ENCODE measurements around the gene SEC14L3.

The SEC14L3 gene
- total RNA-seq = 0 reads per million in 2 donors

DNA sequence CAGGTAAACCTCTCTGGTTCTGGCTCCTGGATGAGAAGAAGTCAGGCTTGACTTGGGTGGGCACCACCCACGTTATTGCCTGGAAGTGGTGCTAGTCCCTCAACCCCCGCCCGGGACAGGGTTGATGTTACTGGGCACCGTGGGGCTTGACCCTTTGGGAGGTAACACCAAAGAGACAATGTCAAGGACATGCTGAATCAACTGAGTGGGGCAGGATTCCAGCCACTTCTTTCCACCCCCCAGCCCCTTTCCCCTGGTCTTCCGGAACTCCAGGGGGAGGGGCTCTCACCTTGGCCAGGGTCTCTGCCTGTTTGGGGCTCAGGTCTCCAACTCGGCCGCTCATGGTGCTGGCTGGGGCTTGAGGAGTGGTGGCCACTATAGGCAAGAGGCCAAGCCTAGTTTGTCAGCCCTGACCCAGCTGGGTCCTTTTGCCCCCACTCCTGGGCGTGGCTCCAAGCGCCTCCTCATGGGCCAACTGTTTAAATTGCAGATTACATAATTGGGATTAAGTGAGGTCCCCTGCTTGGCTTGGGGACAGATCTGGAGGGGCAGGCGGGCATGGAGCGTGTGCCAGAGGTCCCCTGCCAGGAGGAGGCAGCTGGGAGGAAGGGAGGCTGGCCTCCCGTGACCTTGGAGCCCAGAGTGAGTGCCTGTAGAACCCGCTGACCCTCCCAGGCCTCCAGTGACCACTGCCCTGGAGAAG is at the start of gene SEC14L3:
SEC14L3 (minus strand) TSS at position 402 of the 703 bp plus-strand sequence; CDS start at position 343, 59 bp downstream.
- no peak for DNase-seq

DNA sequence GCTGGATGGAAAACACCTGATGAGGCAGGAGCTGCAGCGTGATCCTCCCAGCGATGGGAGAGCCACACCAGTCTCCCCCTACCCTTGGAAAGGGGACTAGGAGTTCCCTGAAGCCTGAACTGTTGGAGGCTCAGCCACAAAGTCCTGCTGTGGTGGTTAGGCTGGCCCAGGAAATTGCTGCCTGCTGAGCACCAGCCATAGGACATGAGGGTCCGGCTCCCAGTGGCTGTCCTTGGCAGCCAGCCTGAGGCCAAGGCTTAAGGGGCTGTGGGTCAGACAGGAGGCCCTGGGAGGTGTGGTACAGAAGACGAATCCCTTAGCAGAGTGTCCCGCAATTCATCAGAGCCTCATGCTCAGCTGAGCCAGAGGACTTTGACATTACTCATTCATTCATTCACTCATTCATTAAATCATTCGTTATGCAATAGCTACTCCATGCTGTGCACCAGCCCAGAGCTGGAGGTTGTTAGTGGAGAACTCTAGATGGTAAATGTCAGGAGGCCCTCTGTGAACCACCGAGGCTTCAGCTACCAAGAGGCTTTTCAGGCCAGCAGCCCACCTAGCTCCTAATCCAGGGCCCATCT is 48.1 kb upstream of the SEC14L3 start:
- no peak for DNase-seq

DNA sequence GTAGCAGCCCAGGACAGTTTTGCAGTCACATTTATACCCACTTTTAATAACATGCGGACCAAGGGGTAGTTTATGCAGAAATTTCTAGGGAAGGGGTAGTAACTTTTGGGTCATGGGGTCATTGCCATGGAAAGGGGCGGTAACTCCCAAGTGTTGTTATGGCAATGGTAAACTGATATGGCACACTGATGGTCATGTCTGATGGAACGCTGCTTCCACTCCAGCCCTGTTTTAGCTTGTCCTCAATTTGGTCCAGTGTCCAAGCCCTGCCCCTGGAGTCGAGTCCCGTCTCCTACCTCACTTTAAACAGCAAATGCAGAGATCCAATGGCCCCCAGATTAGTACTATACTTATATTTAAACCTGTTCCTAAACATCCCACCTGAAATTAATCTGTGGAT is 44.9 kb upstream of the SEC14L3 start:
- DNase-seq = no peak

DNA sequence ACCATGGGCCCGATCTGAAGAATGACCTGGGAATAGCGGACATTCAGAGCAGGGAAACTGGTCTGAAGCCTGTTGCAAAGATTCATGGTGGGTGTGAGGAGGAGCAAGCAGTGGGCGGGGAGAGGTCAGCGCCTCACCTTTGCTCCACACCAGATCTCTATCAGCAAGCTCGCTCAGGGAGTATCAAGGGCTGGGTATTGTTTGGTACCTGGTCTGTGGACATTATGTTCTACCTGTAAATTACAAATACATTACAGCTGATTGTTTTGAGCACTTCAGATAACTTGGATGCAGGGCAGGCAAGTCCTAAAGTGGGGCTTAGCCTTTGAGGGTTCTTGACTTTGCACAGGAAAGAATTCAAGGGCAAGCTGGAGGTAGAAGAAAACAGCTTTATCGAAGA is 44.5 kb upstream of the SEC14L3 start:
- no peak for DNase-seq

DNA sequence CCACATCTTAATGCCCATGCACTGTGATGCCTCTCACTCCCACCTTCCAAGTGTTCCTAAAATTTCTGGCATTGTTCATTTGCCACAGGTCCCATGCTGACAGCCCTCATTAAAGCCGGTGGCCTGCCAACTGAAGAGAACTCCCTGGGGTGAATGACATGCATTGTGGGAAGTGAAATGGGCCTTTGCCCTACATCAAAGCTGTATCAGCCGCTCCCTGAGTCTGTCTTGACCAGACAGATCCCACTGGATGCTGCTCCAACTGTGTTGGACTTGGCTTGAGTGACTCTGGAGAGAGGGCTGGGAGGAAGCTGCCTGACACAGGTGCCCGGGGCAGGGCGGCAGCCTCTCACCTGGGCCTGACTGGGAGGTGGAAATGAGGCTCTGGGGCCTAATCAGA is 42.4 kb upstream of the SEC14L3 start:
- no peak for DNase-seq

DNA sequence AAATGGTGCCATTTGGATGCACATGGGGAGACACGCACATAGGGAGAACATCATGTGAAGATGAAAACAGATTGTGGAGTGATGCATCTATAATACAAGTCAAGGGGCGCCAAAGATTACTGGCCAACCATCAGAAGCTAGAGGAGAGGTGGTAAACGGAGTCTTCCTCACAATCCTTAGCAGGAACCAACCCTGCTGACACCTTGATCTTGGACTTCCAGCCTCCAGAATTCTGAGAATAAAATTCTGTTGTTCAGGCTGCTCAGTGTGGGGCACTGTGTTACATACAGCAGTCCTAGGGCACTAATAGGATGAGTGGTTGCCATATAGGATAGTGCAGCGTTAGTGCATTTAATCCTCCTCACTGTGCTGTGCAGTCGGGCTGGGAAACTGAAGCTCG is 41.6 kb upstream of the SEC14L3 start:
- no peak for DNase-seq

DNA sequence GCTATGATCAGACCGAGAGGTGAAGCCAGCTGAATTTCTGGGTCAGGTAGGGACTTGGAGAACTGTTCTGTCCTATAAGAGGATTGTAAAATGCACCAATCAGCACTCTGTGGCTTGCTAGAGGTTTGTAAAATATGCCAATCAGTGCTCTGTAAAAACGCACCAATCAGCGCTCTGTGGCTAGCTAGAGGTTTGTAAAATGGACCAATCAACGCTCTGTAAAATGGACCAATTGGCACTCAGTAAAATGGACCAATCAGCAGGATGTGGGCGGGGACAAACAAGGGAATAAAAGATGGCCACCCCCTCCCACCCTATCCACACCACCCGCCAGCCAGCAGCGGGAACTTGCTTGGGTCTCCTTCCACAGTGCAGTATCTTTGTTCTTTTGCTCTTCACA is 40.1 kb upstream of the SEC14L3 start:
- no peak for DNase-seq

DNA sequence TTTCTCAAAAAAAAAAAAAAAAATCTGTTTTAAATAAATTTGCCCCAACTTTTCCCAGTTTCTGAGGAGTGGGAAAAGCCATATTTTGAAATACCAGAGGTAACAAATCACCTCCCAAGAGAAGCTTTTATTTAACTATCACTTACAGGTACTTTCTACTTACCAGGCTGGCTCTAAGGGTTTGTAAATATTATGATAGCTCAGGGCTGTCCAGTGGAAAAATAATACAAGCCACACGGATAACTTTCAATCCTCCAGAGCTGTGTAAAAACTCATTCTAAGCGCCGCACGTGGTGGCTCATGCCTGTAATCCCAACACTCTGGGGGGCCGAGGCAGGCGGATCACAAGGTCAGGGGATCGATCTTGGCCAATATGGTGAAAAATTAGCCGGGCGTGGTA is 39.3 kb upstream of the SEC14L3 start:
- no peak for DNase-seq

DNA sequence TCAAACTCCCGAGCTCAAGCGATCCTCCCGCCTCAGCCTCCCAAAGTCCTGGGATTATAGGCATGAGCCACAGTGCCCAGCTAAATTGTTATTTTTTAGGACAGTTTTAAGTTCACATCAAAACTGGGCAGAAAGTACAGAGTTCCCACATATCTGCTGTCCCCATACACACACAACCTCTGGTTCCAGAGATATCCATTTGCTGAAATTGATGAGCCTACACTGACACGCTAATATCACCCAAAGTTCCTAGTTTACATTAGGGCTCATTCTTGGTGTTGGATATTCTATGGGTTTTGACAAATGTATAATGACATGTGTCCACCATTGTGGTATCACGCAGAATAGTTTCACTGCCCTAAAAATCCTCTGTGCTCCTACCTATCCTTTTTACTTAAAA is 36.4 kb upstream of the SEC14L3 start:
- DNase-seq = no peak

DNA sequence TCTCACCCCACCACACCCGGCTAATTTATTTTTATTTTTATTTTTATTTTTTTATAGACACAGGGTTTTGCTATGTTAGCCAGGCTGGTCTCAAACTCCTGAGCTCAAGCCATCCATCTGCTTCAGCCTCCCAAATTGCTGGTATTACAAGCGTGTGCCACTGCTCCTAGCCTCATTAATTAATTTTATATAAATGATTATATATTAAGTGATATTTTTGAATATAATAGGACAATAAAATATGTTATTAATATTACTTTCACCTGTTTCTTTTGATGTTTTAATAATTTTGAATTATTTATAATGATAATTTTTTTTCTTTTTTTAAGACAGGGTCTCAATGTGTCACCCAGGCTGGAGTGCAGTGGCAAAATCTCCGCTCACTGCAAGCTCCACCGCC is 35.9 kb upstream of the SEC14L3 start:
- no peak for DNase-seq

DNA sequence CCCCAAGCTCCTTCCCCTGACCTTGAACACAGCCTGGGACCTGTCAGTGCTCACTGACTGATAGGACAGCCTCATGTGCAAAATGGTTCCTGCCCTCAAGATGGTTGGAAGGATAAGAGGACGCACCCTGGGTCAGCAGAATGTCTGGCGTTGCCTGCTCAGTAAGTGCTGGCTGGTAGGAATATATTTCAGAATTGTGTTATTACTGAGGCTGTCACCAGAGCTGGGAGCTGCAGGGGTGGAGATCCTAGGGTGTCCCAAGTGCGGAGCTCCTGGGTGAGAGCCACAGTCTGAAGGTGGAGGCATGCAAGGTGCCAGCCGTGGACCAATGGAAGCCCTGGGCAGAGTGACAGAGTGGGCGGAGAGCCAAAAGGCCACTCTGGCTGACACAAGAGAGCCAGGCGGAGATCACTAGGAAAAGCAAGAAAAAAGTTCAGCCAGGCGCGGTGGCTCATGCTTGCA is 34.7 kb upstream of the SEC14L3 start:
- no peak for DNase-seq

DNA sequence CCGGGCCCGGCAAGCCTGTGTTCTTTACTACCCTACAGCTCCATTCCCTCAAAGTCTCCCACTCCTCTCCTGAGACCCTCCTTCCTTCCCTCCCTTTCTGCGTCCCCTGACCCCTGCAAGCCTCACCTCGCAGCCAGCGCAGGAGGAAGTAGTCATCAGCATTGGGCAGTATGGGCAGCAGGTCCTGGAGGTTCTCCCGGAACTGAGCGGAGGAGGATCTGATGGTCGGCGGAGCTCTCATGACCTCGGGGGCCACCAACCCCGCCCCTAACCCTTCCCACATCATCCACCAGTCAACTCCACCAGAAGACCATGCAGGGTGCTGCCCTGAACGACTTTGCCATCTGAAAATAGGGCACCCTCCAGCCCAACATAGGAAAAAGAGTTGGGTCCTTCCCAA is 31.7 kb upstream of the SEC14L3 start:
- no peak for DNase-seq

DNA sequence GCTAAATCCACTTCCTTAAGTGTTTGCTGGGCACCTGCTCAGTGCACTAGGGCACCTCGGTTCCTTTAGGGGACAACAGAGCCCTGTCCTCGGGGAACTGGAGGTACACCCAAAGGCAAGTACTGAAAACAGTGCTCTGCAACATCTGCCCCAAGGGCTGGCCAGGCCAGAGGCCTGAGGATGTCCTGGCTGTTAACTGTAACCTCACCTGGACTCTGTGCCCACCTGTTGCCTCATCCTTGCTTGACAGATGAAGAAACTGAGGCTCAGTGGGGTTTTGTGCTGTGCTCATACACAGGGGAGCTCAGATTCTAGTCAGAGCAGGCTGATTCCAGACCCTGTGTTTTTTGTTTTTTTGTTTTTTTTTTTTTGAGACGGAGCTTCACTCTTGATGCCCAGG is 31.1 kb upstream of the SEC14L3 start:
- no peak for DNase-seq

DNA sequence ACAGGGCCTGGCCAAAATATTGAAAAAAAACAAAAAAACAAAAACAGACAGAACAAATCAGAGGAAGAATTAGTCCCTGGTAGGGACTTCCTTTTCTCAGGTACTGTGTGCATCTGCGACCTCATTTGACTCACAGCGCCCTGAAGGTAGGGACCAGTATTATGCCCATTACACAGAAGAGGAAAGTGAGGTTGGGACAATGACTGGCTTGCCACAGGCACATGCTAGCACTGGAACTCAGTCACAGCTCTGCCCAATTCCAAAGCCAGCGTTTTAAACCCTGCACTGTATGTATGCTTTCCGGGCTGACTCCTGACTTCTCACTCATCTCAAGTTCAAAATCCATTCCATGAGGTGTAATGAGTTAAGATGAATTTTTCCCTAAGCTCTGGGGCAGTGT is 30.3 kb upstream of the SEC14L3 start:
- no peak for DNase-seq

DNA sequence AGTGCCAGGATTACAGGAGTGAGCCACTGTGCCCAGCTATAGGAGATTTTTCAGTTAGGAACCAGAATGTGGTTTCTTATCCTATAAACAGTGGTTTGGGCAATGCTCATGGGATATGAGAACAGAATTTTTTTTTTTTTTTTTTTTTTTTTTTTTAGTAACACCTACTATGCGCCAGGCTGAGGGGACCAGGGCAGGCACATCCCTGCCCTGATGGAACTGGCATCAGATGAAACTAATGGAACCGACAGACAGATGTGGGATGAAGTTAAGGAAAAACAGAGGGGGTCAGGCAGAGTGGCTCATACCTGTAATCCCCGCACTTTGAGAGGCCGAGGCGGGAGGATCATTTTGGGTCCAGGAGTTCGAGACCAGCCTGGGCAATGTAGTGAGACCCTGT is 28.8 kb upstream of the SEC14L3 start:
- DNase-seq = no peak

DNA sequence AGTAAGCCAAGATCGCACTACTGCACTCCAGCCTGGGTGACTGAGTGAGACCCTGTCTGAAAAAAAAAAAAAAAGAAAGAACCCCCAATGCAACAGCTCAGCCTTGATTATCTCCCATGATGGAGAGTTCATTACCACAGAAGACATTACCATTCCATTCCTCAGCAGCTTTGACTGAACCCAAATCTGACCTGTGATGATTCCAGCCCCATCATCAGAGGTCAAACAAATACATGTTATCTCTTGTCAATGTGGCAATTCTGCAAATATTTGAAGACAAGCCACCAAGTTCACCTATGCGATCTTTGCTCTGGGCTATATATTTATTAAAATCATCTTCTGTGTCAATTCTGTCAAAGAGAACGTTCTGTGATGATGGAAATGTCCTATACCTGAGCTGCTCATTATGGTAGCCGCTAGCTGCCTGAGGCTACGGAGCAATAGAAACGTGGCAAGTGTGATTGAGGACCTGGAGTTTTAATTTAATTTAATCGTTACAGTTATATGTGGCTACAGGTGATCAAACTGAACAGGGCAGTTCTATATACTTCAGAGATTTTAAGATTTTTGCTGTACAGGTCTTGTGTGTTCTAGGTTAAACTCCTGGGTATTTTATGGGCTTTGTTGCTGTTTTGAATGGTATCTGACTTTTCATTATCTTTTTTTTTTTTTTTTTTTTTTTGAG is 25.8 kb upstream of the SEC14L3 start:
- DNase-seq = no peak

DNA sequence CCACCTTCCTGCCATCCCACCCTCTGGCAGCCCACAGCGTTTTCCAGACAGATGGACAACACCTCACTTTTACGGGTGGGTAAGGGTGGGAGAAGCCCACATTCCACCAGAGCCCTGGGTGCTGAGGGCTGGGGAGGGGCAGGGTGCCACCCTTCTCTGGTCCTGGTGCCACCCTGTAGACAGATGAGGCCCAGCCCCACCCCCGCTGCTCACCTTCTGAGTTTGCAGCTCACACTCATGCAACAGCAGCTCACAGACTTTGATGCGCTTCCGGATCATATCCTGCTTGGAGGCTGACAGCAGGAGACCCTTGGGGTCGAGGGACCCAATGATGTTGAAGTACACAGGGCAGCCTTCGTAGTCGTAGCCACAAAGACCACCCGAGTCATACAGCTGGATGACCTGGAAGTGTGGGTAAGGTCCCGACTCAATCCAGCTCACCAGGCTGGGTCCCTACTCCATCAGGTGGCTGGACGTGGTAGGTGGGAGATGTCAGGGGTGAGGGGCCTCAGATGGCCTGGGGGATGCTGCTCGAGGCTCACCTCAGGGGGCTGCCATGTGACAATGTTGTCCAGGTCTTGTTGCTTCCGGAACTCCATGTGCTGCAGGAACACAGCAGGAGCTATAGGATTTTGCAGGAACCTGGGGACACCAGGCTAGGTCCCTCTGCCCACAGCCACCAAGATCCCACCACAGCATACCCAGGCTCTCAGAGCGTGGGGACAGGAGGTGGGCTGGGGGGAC is 23.4 kb upstream of the SEC14L3 start:
- no peak for DNase-seq

DNA sequence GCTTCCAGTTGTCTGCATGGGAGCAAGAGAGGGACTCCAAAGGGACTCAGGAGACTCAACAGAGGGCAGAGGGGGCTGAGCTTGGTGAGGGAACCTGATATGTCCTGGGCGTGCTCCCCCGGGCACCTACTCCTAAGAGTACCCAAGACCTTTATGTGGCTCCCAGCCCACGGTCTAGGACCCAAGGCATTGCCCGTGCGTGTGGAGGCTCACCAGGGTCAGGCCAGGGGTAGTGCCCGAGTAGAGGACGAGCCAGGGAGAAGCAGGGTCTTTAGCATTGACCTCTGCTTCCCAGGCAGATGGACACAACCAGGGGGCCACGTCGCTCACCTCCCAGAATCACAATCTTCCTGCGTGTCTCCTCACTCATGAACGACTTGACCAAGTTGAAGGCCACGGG is 20.3 kb upstream of the SEC14L3 start:
- no peak for DNase-seq

DNA sequence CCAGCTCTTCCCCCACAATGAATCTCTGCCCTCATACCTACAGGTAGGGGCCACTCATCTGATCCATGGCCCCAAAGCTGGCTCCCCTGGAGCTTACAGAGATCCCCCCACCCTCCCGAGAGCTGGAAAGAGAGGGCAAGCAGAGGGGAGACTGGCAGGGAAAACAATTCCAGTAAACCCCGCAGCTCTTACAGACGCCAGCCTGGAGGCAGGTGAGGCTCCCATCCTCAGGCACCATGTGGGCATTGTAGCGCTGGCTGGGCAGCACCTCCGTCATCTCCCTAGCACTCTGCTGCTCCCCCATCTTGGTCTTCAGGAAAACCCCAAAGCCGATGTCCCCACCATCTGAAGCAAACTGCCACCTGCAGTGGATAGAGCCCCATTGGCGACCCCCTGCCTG is 19.6 kb upstream of the SEC14L3 start:
- no peak for DNase-seq

DNA sequence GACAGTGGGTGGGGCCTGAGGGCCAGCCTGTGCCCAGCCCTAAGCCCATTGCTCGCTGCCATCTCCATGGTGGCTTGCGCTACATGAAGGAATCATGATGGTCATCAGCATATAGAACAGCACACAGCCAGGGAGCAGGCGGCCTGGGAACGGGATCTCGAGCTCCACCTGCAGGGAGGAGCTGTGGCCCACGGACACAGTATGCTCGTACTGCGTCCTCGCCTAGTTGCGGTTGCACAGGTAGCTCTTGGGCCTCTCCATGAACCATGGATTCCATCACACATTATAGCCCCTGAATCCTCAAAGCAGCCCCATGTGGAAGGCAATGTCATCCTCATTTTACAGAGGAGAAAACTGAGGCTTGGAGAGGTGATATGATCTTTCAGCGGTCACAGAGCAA is 18.6 kb upstream of the SEC14L3 start:
- no peak for DNase-seq

DNA sequence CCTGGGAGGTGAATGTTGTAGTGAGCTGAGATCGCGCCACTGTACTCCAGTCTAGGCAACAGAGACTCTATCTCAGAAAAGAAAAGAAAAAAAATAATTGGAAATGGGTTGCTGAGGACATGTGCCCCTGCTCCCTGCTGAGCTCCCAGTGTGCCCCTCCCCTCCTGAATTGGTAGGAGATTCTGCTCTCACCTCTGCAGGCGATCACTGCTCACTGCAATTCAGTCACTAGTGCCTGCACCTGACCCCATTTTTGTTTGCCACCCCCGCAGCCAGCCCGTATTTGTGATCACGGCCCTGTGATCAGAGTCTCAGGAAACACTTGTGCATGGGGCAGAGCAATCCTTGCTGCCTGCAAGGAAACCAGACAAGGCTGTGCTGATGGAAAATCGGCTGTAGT is 16.3 kb upstream of the SEC14L3 start:
- no peak for DNase-seq

DNA sequence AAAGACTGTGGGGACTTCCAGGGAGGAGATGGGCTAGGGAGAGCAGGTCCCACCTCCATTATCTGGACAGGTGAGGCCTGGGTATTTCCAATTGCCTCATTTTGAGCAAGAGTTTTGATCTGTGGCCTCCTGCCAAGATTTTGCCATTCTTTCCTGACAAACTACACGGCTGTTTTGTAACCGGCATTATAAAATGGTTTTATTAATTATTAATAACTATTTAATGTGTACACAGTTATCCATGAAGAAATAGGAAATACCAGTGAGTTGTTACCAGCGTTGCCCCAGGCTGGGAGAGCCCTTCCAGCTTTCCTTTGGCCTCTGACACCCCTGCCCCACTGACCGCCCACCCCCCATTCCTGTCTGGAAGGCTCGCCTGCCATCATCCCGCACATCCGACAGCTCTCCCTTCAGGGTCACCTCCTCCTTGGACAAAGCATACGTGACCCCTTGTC is 14.9 kb upstream of the SEC14L3 start:
- DNase-seq = no peak

DNA sequence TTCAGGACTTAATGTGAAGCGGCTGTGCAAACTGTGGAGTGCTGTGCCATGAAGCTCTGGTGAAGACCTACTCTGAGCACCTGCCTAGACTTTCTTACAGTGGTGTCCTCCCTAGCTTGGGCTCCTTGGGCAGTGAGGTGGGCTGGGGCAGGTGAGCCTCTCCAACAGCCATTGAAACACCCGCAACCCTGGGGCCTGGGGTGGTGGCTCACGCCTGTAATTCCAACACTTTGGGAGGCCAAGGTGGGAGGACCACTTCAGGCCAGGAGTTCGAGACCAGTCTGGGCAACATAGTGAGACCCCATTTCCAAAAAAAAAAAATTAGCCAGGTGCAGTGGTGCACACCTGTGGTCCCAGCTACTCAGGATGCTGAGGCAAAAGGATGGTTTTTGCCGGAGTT is 14.3 kb upstream of the SEC14L3 start:
- no peak for DNase-seq

Measured in activated gamma-delta T cell (primary cell).